Stimulated activated CD4-positive, alpha-beta T cell treated with anti-CD3 and anti-CD28 coated beads, TNF-alpha, amount 100 ng/mL, for 1 hour (primary cell): Measurements from ENCODE around the gene PGAM2.

ENCODE experiments used
- DNase-seq, 3 donors: peaks; one replicate each; pipeline ENCODE4 v3.0.0-alpha.2; 2020; ENCODE audit warnings: low read depth in 3 of 3, low spot score in 1 of 3

PGAM2 gene

DNA sequence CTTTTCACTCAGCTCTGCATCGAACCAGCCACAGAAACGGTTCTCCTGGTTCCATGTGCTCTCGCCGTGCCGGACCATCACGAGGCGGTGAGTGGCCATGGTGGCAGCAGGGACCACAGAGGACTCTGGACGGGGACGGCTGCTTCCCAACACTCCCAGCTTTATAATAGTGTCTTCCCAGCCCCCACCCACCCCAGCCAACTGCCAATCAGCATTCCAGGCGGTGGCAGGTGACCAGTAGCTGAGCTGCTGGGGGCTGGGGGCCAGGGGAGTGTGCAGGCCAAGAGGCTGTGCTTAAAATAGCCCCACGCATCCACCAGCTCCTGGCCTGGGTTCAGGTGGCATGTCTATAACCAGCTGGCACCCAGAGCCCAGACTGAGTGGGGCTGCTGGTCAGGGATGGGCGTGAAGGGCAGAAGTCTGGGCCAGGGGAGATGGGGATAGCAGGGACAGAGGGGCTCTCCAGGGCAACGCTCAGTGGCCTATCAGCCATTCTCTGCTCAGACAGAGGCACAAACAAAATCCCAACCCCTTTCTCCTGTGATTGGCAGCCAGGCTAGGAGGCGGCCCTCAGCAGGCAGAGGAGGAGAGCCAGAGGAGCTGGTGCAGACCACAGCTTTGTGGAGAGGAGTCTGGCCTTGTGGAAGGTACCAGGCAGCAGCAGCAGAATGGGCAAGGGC lies at the start of gene PGAM2:
PGAM2 (minus strand) TSS at position 137 of the 680 bp plus-strand sequence; CDS start at position 99, 38 bp downstream.
- no peak for DNase-seq

DNA sequence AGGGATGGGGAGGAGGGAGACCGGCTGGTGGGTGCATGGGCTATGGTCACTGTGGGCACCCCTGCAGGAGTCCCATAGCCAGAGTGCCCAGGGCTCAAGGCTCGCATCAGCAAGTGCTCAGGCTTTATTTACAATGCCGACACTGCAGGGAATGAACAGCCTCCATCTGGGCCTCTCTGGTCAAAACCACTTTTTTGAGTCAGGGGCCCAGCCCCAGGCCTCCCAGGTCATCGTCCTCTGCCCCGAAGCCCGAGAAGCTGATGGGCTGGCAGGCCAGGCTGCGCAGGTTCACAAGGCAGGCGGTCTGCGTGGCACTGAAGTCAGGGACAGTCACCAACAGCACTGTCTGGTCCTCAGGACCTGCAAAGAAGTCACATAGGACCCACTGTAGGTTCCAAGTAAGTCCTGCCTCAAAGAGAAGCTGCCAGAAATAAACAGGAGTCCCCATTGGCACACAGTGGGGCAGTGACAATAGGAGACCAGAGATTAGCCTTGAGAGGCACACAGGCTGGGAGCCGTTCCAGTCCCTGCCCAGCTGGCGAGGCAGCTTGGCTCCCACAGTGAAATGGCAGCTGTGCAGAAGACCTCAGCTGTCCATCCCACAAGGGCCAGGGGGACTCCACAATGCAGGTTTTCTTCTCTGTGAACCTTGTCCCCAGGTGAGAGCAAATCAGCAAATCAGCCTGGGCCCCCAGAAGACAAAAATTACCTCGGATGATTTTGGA lies 49.4 kb upstream of the PGAM2 start:
- DNase-seq: no peak

GRCh38 chr7:44113764-44114354 lies 48.5 kb upstream of the PGAM2 start:
- no peak for DNase-seq

- no peak for DNase-seq
These were observed 47.8 kb upstream of the PGAM2 start for GRCh38 chr7:44112997-44113763.

GRCh38 chr7:44112231-44112996 lies 47.0 kb upstream of the PGAM2 start:
- DNase-seq: no peak

- DNase-seq: no peak
These were observed 46.4 kb upstream of the PGAM2 start for GRCh38 chr7:44111761-44112160.

- no peak for DNase-seq
These were observed 45.6 kb upstream of the PGAM2 start for GRCh38 chr7:44110719-44111635.

- DNase-seq: no peak
These were observed 44.6 kb upstream of the PGAM2 start for GRCh38 chr7:44109991-44110390.

DNA sequence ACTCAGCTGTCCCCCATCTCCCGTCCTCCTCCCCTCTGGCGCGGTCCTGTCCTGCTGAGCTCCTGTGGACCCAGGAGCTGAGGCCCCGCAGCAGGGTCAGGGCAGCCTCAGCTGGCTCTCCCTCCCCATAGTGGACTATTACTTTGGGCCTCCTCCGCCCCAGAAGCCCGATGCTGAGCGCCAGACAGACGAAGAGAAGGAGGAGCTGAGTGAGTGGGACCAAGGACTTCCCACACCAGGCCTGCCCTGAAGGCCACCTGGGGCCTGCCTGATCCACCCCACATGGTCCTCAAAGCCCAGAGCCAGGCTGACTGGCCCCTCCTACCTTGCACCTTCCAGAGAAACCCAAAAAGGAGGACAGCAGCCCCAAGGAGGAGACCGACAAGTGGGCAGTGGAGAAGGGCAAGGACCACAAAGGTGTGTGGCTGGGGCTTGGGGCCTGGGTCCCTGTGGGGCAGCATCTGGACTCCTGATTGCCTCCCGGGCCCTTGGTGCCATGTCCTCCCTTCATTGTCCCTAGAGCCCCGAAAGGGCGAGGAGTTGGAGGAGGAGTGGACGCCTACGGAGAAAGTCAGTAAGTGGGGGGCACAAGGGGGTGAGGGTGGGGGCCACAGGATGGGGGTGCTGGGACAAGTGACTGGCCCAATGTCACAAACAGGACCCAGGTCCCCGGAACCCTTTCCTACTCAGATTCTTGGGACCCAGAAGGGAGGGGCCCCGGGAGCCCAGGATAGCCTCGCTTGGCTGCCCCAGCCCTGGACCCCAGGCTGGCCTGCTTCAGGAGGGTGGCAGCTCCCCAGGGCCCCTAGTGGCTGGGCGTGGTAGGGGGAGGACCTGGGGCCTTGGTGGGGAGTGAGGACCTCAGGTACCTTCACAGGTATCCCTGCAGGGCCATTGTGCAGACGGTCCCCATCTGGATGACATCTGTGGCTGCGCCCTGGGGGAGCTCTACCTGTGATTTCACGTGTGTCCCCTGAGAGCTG lies 43.7 kb upstream of the PGAM2 start:
- no peak for DNase-seq

DNA sequence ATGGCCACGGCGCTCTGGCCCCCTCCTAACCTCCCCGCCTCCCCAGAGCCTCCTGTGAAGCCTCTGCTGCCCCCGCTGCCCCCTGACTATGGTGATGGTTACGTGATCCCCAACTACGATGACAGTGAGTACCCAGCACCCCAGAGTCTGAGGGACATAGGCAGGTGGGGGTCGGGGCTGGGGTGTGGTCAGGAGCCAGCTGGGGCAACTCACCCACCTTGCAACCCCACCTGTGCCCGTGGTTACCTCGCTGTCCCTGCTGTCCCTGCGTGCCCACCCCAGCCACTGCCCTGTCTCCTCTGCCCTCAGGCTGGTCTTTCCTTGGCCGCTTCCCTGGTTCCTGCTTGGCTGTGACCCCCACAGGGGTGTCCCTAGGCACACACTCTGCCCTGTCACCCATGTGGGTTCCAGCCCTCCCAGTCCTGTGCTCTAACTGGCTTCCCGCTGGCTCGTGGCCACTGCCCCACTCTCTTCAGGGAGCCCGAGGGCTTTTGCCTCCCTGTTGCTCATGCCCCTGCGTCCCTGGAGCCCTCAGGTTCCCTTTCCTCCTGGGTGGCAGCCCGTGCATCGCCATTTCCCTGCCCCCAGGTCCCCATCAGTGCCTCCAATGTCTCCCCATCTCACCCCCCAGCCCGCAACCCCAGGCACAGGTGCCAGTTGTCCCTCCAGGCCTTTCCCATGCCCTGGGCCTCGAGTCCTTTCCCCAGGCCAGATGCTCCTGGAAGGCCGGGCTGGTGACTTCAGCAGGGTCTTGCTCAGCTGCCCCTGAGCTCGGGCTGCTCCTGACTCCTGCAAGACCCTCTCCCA lies 42.8 kb upstream of the PGAM2 start:
- DNase-seq: no peak

DNA sequence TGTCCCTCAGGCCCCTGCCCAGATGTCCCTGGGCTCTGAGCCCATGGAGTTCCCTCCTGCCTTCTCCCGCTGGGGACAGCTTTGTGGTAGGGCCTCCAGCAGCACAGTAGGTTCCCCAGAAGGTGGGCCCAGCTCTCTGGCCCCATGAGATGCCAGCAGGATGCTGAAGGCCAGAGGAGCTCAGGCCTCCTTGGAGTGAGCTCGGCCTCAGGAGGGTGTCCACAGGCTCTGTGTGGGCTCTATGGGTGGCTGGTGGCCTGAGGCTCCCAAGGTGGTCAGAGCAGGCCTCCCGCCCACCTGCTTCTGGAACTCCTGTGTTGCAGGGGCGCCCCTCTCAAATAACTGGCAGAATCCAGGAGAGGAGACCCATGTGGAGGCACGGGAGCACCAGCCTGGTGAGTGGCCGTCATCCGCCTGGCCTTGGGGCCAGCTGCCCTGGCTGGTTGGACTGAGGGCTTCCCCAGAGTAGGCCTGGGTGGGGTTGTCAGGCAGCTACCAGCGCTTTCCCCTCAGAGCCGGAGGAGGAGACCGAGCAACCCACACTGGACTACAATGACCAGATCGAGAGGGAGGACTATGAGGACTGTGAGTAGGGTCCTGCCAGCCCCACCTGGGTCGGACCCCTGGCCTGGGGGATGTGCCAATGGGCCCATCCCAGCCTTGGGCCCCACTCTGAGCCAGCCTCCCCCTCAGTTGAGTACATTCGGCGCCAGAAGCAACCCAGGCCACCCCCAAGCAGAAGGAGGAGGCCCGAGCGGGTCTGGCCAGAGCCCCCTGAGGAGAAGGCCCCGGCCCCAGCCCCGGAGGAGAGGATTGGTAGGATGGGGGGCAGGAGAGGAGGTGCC lies 42.0 kb upstream of the PGAM2 start:
- DNase-seq: no peak

DNA sequence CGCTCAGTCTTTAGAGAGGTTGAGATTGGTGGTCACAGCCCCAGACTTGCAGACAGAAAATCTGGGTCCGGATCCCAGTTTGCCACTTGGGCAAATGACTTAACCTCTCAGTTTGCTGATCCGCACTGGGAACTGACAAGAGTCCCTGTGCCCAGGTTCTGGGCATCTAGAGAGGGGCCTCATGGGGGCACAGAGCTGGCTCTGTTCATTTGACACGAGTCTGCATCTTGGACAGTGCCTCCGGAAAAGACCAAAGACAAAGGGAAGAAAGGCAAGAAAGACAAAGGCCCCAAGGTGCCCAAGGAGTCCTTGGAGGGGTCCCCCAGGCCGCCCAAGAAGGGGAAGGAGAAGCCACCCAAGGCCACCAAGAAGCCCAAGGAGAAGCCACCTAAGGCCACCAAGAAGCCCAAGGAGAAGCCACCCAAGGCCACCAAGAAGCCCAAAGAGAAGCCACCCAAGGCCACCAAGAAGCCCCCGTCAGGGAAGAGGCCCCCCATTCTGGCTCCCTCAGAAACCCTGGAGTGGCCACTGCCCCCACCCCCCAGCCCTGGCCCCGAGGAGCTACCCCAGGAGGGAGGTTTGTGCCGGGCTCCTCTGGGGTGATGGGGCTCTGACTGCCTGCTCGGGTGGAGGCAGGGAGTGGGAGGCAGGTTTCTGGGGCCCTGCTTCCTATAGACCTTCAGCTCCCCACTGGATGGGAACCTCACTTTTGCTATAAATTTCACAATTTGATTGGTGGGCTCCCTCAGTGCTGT lies 41.1 kb upstream of the PGAM2 start:
- no peak for DNase-seq

DNA sequence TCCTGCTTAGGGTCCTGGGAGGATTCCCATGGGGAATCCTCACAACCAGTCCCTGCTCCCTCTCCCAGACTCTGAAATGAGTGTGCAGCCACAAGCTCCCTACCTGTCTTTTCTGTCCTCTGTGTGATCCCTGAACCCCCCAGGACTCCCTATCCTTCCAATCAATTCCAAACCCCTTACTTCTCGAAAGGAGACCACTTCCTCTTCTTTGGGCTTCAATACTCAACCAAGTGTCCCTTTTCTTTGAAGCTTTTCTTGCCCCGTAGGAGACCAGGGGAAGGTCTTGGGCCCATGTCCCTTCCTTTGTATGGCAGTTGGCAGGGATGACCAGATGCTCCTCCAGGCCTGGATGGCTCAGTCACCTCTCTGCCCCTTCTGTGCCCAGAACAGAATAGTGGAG lies 40.5 kb upstream of the PGAM2 start:
- DNase-seq: no peak

GRCh38 chr7:44104860-44105771 lies 39.7 kb upstream of the PGAM2 start:
- no peak for DNase-seq
